ENCODE data around the gene ATXN1.

ATXN1 gene

DNA sequence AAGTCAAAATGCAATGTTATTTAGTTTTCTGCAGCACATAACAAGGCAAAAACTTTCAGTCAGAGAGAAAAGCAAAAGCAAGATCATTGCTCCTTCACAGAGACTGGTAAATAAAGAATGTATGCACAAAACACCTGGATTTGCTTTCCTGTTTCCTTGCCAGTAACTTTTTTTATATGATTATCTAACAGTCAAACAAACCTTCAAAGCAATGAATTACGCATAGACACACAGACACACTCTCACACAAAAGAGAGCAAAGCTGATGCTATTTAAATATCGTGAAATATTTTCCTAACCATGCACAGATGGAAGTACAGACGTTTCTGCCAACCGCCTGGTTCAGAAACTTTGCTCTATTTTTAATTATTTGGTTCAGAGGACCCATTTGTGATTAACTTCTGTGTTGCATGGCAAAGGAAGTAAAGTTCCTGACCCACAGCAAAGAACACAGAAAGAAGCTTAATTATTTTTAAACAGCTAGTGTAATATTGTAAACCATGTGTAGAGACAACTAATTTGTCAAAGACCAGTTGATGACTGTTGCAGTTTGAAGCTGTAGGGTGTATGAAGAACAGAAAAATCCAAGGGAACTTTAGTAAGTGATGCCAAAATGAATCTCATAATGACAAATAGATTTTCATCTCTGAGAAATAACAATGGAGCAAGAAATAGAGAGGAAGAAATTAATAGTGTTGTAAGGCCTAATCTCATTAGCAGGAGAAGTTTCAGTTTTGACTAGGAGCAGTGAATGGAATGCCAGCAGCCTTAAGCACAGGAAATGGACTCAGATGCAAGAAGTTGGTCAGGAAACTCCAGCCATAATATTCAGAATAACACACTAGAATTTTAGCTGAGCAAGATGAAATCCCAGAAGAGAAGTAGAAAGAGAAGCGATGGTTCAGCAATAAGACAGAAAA, 24.1 kb downstream of the ATXN1 start:
- Histone ChIP-seq H3K36me3 (ENCODE audit: low read length) (no peaks in the 10 kb centered on the region), H3F3A (ENCODE audit: insufficient read depth) (no peaks in the 10 kb centered on the region), H2AFZ (ENCODE audit: low read depth, low read length, severe bottlenecking) (no peak overlapping the region), H3K27ac (ENCODE audit: low read depth, low read length) (no peak overlapping the region), H3K4me3 (ENCODE audit: insufficient read depth, low read length, poor library complexity, severe bottlenecking) (no peak overlapping the region), H3K27me3 (ENCODE audit: low read length) (no peaks in the 10 kb centered on the region), H3K9me2 (replicated peaks; ENCODE audit: insufficient read depth, low read length) (no peaks in the 10 kb centered on the region), H3K9ac (ENCODE audit: low read length) (no peak overlapping the region), H3K79me2 (ENCODE audit: insufficient read depth, low read length) (no peaks in the 10 kb centered on the region), H3K9me3 (ENCODE audit: insufficient read depth, low read length) (no peaks in the 10 kb centered on the region), H4K20me1 (ENCODE audit: low read depth, low read length) (no peaks in the 10 kb centered on the region), H3K4me2 (ENCODE audit: low read depth, low read length, poor library complexity, severe bottlenecking) (no peak overlapping the region)
- TF ChIP-seq CTCF (IDR thresholded peaks at IDR 0.05; ENCODE audit: insufficient read depth, low read length, poor library complexity, severe bottlenecking) (no peak), EZH2phosphoT487 (conservative IDR thresholded peaks at IDR 0.05; ENCODE audit: low read length) (no peak)

GRCh38 chr6:16735014-16735413, 26.2 kb downstream of the ATXN1 start:
- H3K4me3 ChIP-seq (ENCODE audit: insufficient read depth, low read length, poor library complexity, severe bottlenecking): no peak overlapping the region
- no peaks in the 10 kb centered on the region for H3K9me2 ChIP-seq (replicated peaks; ENCODE audit: insufficient read depth, low read length)
- H2AFZ ChIP-seq (ENCODE audit: low read depth, low read length, severe bottlenecking): no peak overlapping the region
- no peaks in the 10 kb centered on the region for H3K79me2 ChIP-seq (ENCODE audit: insufficient read depth, low read length)
- no peaks in the 10 kb centered on the region for H3K36me3 ChIP-seq (ENCODE audit: low read length)
- H3K9me3 ChIP-seq (ENCODE audit: insufficient read depth, low read length): no peaks in the 10 kb centered on the region
- no peak overlapping the region for H3K27ac ChIP-seq (ENCODE audit: low read depth, low read length)
- H3K4me2 ChIP-seq (ENCODE audit: low read depth, low read length, poor library complexity, severe bottlenecking): no peak overlapping the region
- H3K9ac ChIP-seq (ENCODE audit: low read length): no peak overlapping the region
- no peak for TF ChIP-seq EZH2phosphoT487 (conservative IDR thresholded peaks at IDR 0.05; ENCODE audit: low read length)
- TF ChIP-seq CTCF (IDR thresholded peaks at IDR 0.05; ENCODE audit: insufficient read depth, low read length, poor library complexity, severe bottlenecking): no peak
- no peaks in the 10 kb centered on the region for H3F3A ChIP-seq (ENCODE audit: insufficient read depth)
- no peaks in the 10 kb centered on the region for H4K20me1 ChIP-seq (ENCODE audit: low read depth, low read length)
- no peaks in the 10 kb centered on the region for H3K27me3 ChIP-seq (ENCODE audit: low read length)

DNA sequence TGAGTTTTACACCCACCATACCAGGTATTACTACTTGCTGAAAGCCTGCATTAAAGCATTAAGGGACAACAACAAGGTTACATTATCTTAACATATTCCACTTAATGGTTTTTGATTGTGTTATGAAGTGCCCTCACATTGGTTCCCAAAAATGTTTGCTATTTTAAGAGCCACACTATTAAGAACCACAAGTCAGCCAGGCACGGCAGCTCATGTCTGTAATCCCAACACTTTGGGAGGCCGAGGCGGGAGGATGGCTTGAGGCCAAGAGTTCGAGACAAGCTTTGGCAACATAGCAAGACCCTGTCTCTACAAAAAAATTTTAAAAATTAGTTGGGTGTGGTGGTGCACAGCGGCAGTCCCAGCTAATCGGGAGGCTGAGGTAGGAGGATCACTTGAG, 28.2 kb downstream of the ATXN1 start:
- H3K9me2 ChIP-seq (replicated peaks; ENCODE audit: insufficient read depth, low read length): no peaks in the 10 kb centered on the region
- no peaks in the 10 kb centered on the region for H3K9me3 ChIP-seq (ENCODE audit: insufficient read depth, low read length)
- no peak overlapping the region for H3K27ac ChIP-seq (ENCODE audit: low read depth, low read length)

More for the DNA sequence above, 28.2 kb downstream of the ATXN1 start:
- Histone ChIP-seq H3K27me3 (ENCODE audit: low read length) (no peaks in the 10 kb centered on the region), H3K79me2 (ENCODE audit: insufficient read depth, low read length) (no peaks in the 10 kb centered on the region), H3K4me3 (ENCODE audit: insufficient read depth, low read length, poor library complexity, severe bottlenecking) (no peak overlapping the region), H2AFZ (ENCODE audit: low read depth, low read length, severe bottlenecking) (no peak overlapping the region), H3F3A (ENCODE audit: insufficient read depth) (no peaks in the 10 kb centered on the region), H3K4me2 (ENCODE audit: low read depth, low read length, poor library complexity, severe bottlenecking) (no peak overlapping the region), H3K9ac (ENCODE audit: low read length) (no peak overlapping the region), H3K36me3 (ENCODE audit: low read length) (no peaks in the 10 kb centered on the region), H4K20me1 (ENCODE audit: low read depth, low read length) (no peaks in the 10 kb centered on the region)
- TF ChIP-seq EZH2phosphoT487 (conservative IDR thresholded peaks at IDR 0.05; ENCODE audit: low read length) (no peak), CTCF (IDR thresholded peaks at IDR 0.05; ENCODE audit: insufficient read depth, low read length, poor library complexity, severe bottlenecking) (no peak)
